Peyer's patch (tissue), 4 donors: Measurements from ENCODE around the gene HACD1.

Source experiments
- CTCF ChIP-seq, 6 experiments: fragments of 450-650 bp in 4 of 6; fragments of 200-600 bp in 2 of 6; sonication (generic) in 1 of 6; IDR thresholded peaks; one replicate each; pipeline ENCODE4 v1.5.1; 2017 to 2019; ENCODE audit warnings: antibody characterized with exemption in 6 of 6, mild to moderate bottlenecking in 3 of 6, moderate library complexity in 1 of 6
- POLR2A ChIP-seq, 2 donors: fragments of 450-650 bp; IDR thresholded peaks; one replicate each; pipeline ENCODE4 v1.5.1; 2017; ENCODE audit warnings: antibody characterized with exemption in 2 of 2, mild to moderate bottlenecking in 2 of 2, moderate library complexity in 2 of 2

GRCh38 chr10:17561111-17561510, 56.1 kb downstream of the HACD1 start:
- TF ChIP-seq CTCF (IDR thresholded peaks at IDR 0.05), result no peak
- no peak for TF ChIP-seq POLR2A (IDR thresholded peaks at IDR 0.05)
